Measurements from ENCODE around the gene EFCAB13.

DNA sequence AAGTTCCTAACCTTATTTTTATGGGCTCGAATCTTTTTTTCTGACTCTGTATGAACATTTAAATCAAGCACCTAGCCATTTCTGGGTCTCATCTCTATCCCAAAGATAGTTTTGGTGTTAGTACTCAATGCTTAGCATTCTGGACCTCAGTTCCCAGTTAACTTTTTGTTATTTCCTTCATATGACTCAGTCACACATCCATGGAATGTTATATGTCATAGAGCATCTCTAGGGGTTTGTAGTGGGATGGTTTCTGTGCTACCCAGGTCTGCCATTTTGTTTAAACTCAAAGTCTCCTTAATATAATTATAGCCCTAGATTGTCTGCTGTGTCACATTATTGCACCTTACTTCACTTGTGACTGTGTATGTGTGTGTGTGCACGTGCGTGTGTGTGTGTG lies 90.1 kb downstream of the EFCAB13 start:
- TF ChIP-seq, protein P1, sequence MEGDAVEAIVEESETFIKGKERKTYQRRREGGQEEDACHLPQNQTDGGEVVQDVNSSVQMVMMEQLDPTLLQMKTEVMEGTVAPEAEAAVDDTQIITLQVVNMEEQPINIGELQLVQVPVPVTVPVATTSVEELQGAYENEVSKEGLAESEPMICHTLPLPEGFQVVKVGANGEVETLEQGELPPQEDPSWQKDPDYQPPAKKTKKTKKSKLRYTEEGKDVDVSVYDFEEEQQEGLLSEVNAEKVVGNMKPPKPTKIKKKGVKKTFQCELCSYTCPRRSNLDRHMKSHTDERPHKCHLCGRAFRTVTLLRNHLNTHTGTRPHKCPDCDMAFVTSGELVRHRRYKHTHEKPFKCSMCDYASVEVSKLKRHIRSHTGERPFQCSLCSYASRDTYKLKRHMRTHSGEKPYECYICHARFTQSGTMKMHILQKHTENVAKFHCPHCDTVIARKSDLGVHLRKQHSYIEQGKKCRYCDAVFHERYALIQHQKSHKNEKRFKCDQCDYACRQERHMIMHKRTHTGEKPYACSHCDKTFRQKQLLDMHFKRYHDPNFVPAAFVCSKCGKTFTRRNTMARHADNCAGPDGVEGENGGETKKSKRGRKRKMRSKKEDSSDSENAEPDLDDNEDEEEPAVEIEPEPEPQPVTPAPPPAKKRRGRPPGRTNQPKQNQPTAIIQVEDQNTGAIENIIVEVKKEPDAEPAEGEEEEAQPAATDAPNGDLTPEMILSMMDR (conservative IDR thresholded peaks at IDR 0.05; ENCODE audit: low read depth, low read length): no peak
- no peak for TF ChIP-seq EZH2 (IDR thresholded peaks at IDR 0.05; ENCODE audit: low read length, unreplicated experiment)
